ENCODE data around the gene SEC31B. TPM values are rescaled to one million over a fixed set of nuclear protein-coding genes. Genes with fewer than 3 reads are reported as not detected.

Gene SEC31B
- total and polyA plus RNA-seq, 9 of the 15 experiments (the other 6 are each of a cell fraction or from before 2014, with no cell fraction given), result 0.91 to 7.0 (median 2.4) TPM

- no peak for TF ChIP-seq IRF1 (CRISPR knock-in tag; IDR thresholded peaks at IDR 0.05; ENCODE audit: borderline replicate concordance)
- TF ChIP-seq ZNF24 (IDR thresholded peaks at IDR 0.05), result no peak
- TF ChIP-seq TCF7 (IDR thresholded peaks at IDR 0.05; ENCODE audit: borderline replicate concordance), result no peak
- peak; percentile 86 for TF ChIP-seq FOSL1 (tag; conservative IDR thresholded peaks at IDR 0.05)
- TF ChIP-seq TGIF2 (CRISPR knock-in tag; IDR thresholded peaks at IDR 0.05), result no peak
- TF ChIP-seq GATAD2A (IDR thresholded peaks at IDR 0.05), result no peak
- TF ChIP-seq ZNF3 (CRISPR knock-in tag; IDR thresholded peaks at IDR 0.05), result no peak
- no peaks in the 10 kb centered on the region for H3K79me2 ChIP-seq (ENCODE audit: control insufficient read depth, insufficient read depth, low read length)
- no peak overlapping the region for H3K27ac ChIP-seq (ENCODE audit: extremely low read depth, low read depth, low read length)
- DNase-seq (ENCODE audit: extremely low read depth in 1 of 4, low spot score in 3 of 4) (no peak), FAIRE-seq (no peak), ATAC-seq (no peak)
- peaks cover under 1% of the 10 kb centered on the region; the same call in 1 of the 3 replicates for H3K36me3 ChIP-seq (ENCODE audit: control insufficient read depth, insufficient read depth, low read length)
- H3K9me3 ChIP-seq (replicated peaks; ENCODE audit: control insufficient read depth, insufficient read depth, low read depth, low read length), result no peaks in the 10 kb centered on the region
- no peak overlapping the region for H3K9ac ChIP-seq (ENCODE audit: insufficient read depth in 1 of 2, low read depth in 2 of 2, low read length in 2 of 2)
- BruUV-seq (replicated peaks), result no TSS peak
- peaks cover 0 to 2% of the 10 kb centered on the region in 2 experiments; a peak in 2 of 5 replicates for H3K4me1 ChIP-seq (replicated peaks in 1 of 2; ENCODE audit: control insufficient read depth in 2 of 2, insufficient read depth in 2 of 2, low read length in 2 of 2)
- H3K9me1 ChIP-seq (ENCODE audit: control insufficient read depth, insufficient read depth, low read length), result no peaks in the 10 kb centered on the region
- CTCF ChIA-PET (ENCODE audit: low intra/inter-chr PET ratio), result interaction anchor here (3.7 kb wide), 1 partner anchor 73 kb away, joined by 44 read pairs; no protein-coding TSS in a partner anchor
- intact Hi-C loops (cut with micrococcal nuclease), result no loop called here
- H4K20me1 ChIP-seq (replicated peaks; ENCODE audit: control insufficient read depth, insufficient read depth, low read length), result no peaks in the 10 kb centered on the region
- POLR2A ChIA-PET, result interaction anchor here (1.1 kb wide), 1 partner anchor 11 kb away, joined by 3 read pairs; no protein-coding TSS in a partner anchor
- H3K4me2 ChIP-seq (ENCODE audit: insufficient read depth, low read length), result no peak overlapping the region
- H2AFZ ChIP-seq (ENCODE audit: low read depth, low read length), result no peak overlapping the region
- WGBS (ENCODE audit: insufficient coverage, low coverage, missing lambda C conversion rate), result 62% methylated on average over 5 of the region's 5 CpGs
- no peaks in the 10 kb centered on the region for H3K27me3 ChIP-seq (ENCODE audit: control insufficient read depth in 2 of 2, insufficient read depth in 2 of 2, low read length in 2 of 2)
- in situ Hi-C loops (cut with MboI), result loop anchor here (5.0 to 10.0 kb wide), 3 partner anchors 69 to 662 kb away; no protein-coding TSS in a partner anchor
- no peak overlapping the region for H3K4me3 ChIP-seq
Observed at GRCh38 chr10:100506596-100507356, 12.9 kb downstream of the SEC31B start.
